Hepatocyte (in vitro differentiated cells): ENCODE results near the gene DNMT1. TPM values are rescaled to one million over a fixed set of nuclear protein-coding genes. Genes with fewer than 3 reads are reported as not detected.
A peak's percentile ranks its signal among the peaks of the same experiment; 100 is the strongest.

Experiments
- DNase-seq: peaks from one replicate; pipeline ENCODE4 v3.0.0-alpha.2; 2016; ENCODE audit warnings: low spot score
- H2AFZ ChIP-seq: fragments of 200-600 bp; sonication (generic); 2 replicates; pipeline ENCODE4 v1.6.0; 2016; ENCODE audit warnings: antibody characterized with exemption, mild to moderate bottlenecking
- H3K27ac ChIP-seq: fragments of 200-600 bp; sonication (generic); 2 replicates; pipeline ENCODE4 v1.5.1; 2016; ENCODE audit warnings: mild to moderate bottlenecking
- H3K27me3 ChIP-seq: fragments of 200-600 bp; sonication (generic); 2 replicates; pipeline ENCODE4 v1.6.1; 2016
- H3K36me3 ChIP-seq: fragments of 200-600 bp; sonication (generic); replicated peaks from 2 replicates; pipeline ENCODE4 v1.5.1; 2016; ENCODE audit warnings: low read depth; ENCODE audit not compliant: insufficient read depth
- H3K4me1 ChIP-seq: fragments of 200-600 bp; sonication (generic); 2 replicates; pipeline ENCODE4 v1.5.1; 2016; ENCODE audit warnings: mild to moderate bottlenecking, moderate library complexity; ENCODE audit not compliant: insufficient read depth
- H3K4me2 ChIP-seq: fragments of 200-600 bp; sonication (generic); 2 replicates; pipeline ENCODE4 v1.6.0; 2016
- H3K4me3 ChIP-seq: fragments of 200-600 bp; sonication (generic); 2 replicates; pipeline ENCODE4 v1.5.1; 2016; ENCODE audit warnings: mild to moderate bottlenecking
- H3K79me2 ChIP-seq: fragments of 200-600 bp; sonication (generic); 2 replicates; pipeline ENCODE4 v1.6.0; 2017; ENCODE audit warnings: mild to moderate bottlenecking
- H3K9me2 ChIP-seq: fragments of 200-600 bp; sonication (generic); replicated peaks from 2 replicates; pipeline ENCODE4 v1.6.0; 2017; ENCODE audit warnings: mild to moderate bottlenecking; ENCODE audit not compliant: insufficient read depth
- H3K9me3 ChIP-seq: fragments of 200-600 bp; sonication (generic); 2 replicates; pipeline ENCODE4 v1.5.1; 2016; ENCODE audit warnings: low read depth, mild to moderate bottlenecking
- H4K20me1 ChIP-seq: fragments of 200-600 bp; sonication (generic); 2 replicates; pipeline ENCODE4 v1.6.0; 2016; ENCODE audit warnings: mild to moderate bottlenecking; ENCODE audit not compliant: insufficient read depth, poor library complexity, severe bottlenecking
- CTCF ChIP-seq: fragments of 200-600 bp; sonication (generic); IDR thresholded peaks from 2 replicates; pipeline ENCODE4 v1.5.1; 2016; ENCODE audit warnings: antibody characterized with exemption, mild to moderate bottlenecking; ENCODE audit not compliant: poor library complexity
- EZH2 ChIP-seq: fragments of 200-600 bp; sonication (generic); IDR thresholded peaks from 2 replicates; pipeline ENCODE4 v1.6.1; 2016; ENCODE audit warnings: antibody characterized with exemption, mild to moderate bottlenecking, borderline replicate concordance
- EZH2phosphoT487 ChIP-seq: fragments of 200-600 bp; sonication (generic); IDR thresholded peaks from one replicate; pipeline ENCODE4 v1.6.1; 2018; ENCODE audit warnings: antibody characterized with exemption, mild to moderate bottlenecking, low read depth, moderate library complexity; ENCODE audit not compliant: unreplicated experiment, severe bottlenecking
- WGBS: methylation state at CpG from one replicate; pipeline ENCODE4 v1.1.6; 2016; ENCODE audit warnings: low lambda C conversion rate; ENCODE audit errors: missing lambda C conversion rate; 5-methylcytosine and 5-hydroxymethylcytosine counted together
- polyA plus RNA-seq: library from polyadenylated mRNA; unstranded; fragments of >200 nt; fragmentation: Nextera tagmentation; extraction: Ambion mirVana; gene quantifications from 2 replicates; pipeline ENCODE4 v1.2.1, GENCODE V29; 2016
- total RNA-seq: library from RNA; depleted of rRNA; stranded (reverse); fragments of >200 nt; gene quantifications from 2 replicates; pipeline ENCODE4 v1.2.3, GENCODE V29; 2014

DNMT1 gene
- total and polyA plus RNA-seq, 2 experiments from 2014 or later, result 55.2 to 63.5 TPM

DNA sequence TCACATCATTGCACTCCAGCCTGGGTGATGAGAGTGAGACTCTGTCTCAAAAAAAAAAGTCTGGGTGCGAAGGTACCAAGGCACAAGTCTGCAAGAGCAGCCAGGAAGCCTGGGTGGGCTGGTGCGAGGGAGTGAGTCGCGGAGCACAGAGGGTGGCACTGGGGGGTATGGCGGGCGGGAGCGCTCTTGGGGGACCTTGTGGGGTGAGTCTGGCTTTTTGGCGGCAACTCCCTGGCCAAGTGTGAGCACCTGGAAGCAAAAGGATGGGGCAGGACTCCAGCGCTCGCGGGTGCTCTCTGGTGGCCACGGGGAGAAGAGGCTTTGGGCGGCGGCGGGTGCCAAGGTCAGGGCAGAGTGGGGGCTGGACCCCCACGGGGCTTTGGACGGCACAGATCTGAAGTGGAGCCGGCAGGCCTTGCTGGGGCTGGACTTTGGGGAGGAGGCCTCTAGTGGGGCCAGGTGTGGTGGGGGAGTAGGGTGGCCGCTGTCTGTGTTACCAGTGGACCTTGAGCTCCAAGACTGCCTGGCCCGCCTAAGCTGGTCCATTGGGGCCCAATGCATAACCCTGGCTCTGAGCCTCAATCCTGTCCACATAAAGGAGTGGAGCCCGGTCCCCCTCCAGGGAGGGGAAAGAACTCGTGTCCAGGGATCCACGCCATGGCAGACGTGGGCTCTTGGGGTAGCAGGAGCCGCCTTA, 81.7 kb downstream of the DNMT1 start:
- Histone ChIP-seq H3K4me2 (no peak overlapping the region), H3K9me3 (no peaks in the 10 kb centered on the region), H3K27ac (no peak overlapping the region), H3K4me1 (no peaks in the 10 kb centered on the region), H2AFZ (no peak overlapping the region), H3K4me3 (no peak overlapping the region), H3K27me3 (no peaks in the 10 kb centered on the region), H3K36me3 (no peaks in the 10 kb centered on the region), H4K20me1 (no peaks in the 10 kb centered on the region), H3K9me2 (no peaks in the 10 kb centered on the region), H3K79me2 (peaks cover 12% of the 10 kb centered on the region)
- 39% methylated on average over 21 of the region's 25 CpGs for WGBS
- DNase-seq, result peak; percentile 68
- peak; percentile 67 for TF ChIP-seq CTCF
- no peak for TF ChIP-seq EZH2
- no peak for TF ChIP-seq EZH2phosphoT487

- no peaks in the 10 kb centered on the region for H3K9me3 ChIP-seq
- WGBS, result 78% methylated on average over 23 of the region's 23 CpGs
- no peaks in the 10 kb centered on the region for H3K27me3 ChIP-seq
- no peak overlapping the region for H2AFZ ChIP-seq
- H3K4me2 ChIP-seq, result no peak overlapping the region
- DNase-seq, result no peak
- no peaks in the 10 kb centered on the region for H3K36me3 ChIP-seq
- H4K20me1 ChIP-seq, result no peaks in the 10 kb centered on the region
- no peak overlapping the region for H3K27ac ChIP-seq
- H3K9me2 ChIP-seq, result no peaks in the 10 kb centered on the region
- no peak overlapping the region for H3K4me3 ChIP-seq
- peaks cover 2% of the 10 kb centered on the region for H3K4me1 ChIP-seq
- H3K79me2 ChIP-seq, result peaks cover 12% of the 10 kb centered on the region
- no peak for TF ChIP-seq CTCF
- TF ChIP-seq EZH2, result no peak
- TF ChIP-seq EZH2phosphoT487, result no peak
Observed at GRCh38 chr19:10112037-10112761, 82.6 kb downstream of the DNMT1 start.

GRCh38 chr19:10111405-10111811, 83.3 kb downstream of the DNMT1 start, which contains the start of gene P2RY11:
P2RY11 (plus strand) TSS chr19:10111693; CDS start chr19:10111722, 29 bp downstream.
- Histone ChIP-seq H3K79me2 (peaks cover 19% of the 10 kb centered on the region), H3K9me3 (no peaks in the 10 kb centered on the region), H3K36me3 (no peaks in the 10 kb centered on the region), H3K4me1 (peaks cover 7% of the 10 kb centered on the region), H3K9me2 (no peaks in the 10 kb centered on the region), H3K27me3 (no peaks in the 10 kb centered on the region), H4K20me1 (no peaks in the 10 kb centered on the region), H3K4me2 (no peak within 1 kb of the TSS), H2AFZ (no peak within 1 kb of the TSS), H3K27ac (no peak within 1 kb of the TSS), H3K4me3 (no peak within 1 kb of the TSS)
- TF ChIP-seq CTCF (no peak), EZH2 (no peak), EZH2phosphoT487 (no peak)
- 86% methylated on average over 8 of the region's 8 CpGs for WGBS
- no peak for DNase-seq
